ENCODE data around the gene FERMT1.

Gene FERMT1

GRCh38 chr20:6130045-6130444 lies 7.2 kb upstream of the FERMT1 start:
- no peak for TF ChIP-seq GATA3 (IDR thresholded peaks at IDR 0.05; ENCODE audit: low read depth, low read length)
- no peak for TF ChIP-seq GATA2 (IDR thresholded peaks at IDR 0.05; ENCODE audit: low read depth, low read length)

- no peak for TF ChIP-seq GATA3 (IDR thresholded peaks at IDR 0.05; ENCODE audit: low read depth, low read length)
- TF ChIP-seq GATA2 (IDR thresholded peaks at IDR 0.05; ENCODE audit: low read depth, low read length): no peak
These were observed 5.0 kb upstream of the FERMT1 start for GRCh38 chr20:6127825-6128224.

- TF ChIP-seq GATA3 (IDR thresholded peaks at IDR 0.05; ENCODE audit: low read depth, low read length) (no peak), GATA2 (IDR thresholded peaks at IDR 0.05; ENCODE audit: low read depth, low read length) (no peak)
These were observed 4.0 kb upstream of the FERMT1 start for GRCh38 chr20:6126846-6127245.

- TF ChIP-seq GATA2 (IDR thresholded peaks at IDR 0.05; ENCODE audit: low read depth, low read length): no peak
- TF ChIP-seq GATA3 (IDR thresholded peaks at IDR 0.05; ENCODE audit: low read depth, low read length): no peak
These were observed 802 bp upstream of the FERMT1 start for GRCh38 chr20:6123649-6124014.

- TF ChIP-seq GATA2 (IDR thresholded peaks at IDR 0.05; ENCODE audit: low read depth, low read length) (no peak), GATA3 (IDR thresholded peaks at IDR 0.05; ENCODE audit: low read depth, low read length) (no peak)
These were observed 538 bp downstream of the FERMT1 start for GRCh38 chr20:6122111-6122872.

GRCh38 chr20:6121504-6121903 lies 1.3 kb downstream of the FERMT1 start:
- no peak for TF ChIP-seq GATA3 (IDR thresholded peaks at IDR 0.05; ENCODE audit: low read depth, low read length)
- TF ChIP-seq GATA2 (IDR thresholded peaks at IDR 0.05; ENCODE audit: low read depth, low read length): no peak

- TF ChIP-seq GATA3 (IDR thresholded peaks at IDR 0.05; ENCODE audit: low read depth, low read length): no peak
- no peak for TF ChIP-seq GATA2 (IDR thresholded peaks at IDR 0.05; ENCODE audit: low read depth, low read length)
These were observed 2.3 kb downstream of the FERMT1 start for GRCh38 chr20:6120491-6120988.

DNA sequence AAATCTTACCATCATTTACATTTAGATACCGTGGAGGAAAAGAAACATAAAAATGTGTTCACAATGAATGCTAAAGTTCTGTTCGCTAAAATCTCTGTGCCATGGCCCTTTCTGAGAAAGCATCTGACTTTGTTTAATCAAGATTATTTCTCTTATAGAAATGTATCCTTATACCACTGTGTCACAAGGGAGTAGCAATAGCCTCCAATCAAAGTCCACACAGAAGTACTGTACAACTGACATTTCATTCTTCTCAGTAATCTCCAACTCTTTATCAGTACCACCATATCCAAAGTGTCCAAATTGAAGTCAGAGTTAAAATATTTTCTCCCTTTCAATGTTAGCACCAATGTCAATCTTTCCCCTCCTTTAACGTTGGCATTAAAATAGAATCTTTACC lies 6.1 kb downstream of the FERMT1 start:
- TF ChIP-seq GATA2 (IDR thresholded peaks at IDR 0.05; ENCODE audit: low read depth, low read length) (no peak), GATA3 (IDR thresholded peaks at IDR 0.05; ENCODE audit: low read depth, low read length) (no peak)

DNA sequence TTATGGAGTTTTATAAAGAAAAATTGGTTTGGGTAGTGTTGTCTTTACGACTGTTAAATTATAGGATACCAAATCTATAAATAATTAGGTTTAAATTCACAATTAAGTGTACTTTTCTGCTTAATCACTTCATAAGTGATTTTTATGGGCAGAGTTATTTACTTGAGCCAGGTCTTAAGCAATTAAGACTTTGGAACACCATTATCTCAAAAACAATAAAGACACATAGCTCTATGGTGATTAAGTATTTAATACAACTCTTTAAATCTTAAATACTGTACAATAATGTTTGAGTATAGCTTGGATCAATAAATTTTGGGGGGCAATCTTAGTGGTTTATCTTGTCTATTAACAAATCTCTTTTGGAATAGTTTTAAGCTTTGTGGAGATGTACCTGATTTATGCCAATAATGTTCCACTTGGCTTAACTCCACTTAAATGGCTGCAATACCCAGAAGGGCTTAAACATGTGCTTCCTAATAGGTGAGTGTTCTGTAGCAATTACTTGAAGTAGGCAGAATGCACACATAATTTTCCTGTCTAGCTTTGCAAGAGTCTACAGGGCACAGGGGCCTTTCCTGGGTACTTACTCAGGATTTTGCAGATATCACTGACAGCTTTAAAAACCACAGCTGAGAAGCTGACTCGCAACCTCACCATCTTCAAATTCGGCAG lies 7.5 kb downstream of the FERMT1 start:
- no peak for TF ChIP-seq GATA2 (IDR thresholded peaks at IDR 0.05; ENCODE audit: low read depth, low read length)

GRCh38 chr20:6114696-6115095 lies 8.1 kb downstream of the FERMT1 start:
- no peak for TF ChIP-seq GATA2 (IDR thresholded peaks at IDR 0.05; ENCODE audit: low read depth, low read length)

- TF ChIP-seq GATA2 (IDR thresholded peaks at IDR 0.05; ENCODE audit: low read depth, low read length): no peak
- TF ChIP-seq GATA3 (IDR thresholded peaks at IDR 0.05; ENCODE audit: low read depth, low read length): no peak
These were observed 8.9 kb downstream of the FERMT1 start for GRCh38 chr20:6113951-6114350.

- TF ChIP-seq GATA3 (IDR thresholded peaks at IDR 0.05; ENCODE audit: low read depth, low read length) (no peak), GATA2 (IDR thresholded peaks at IDR 0.05; ENCODE audit: low read depth, low read length) (no peak)
These were observed 14.5 kb downstream of the FERMT1 start for GRCh38 chr20:6108330-6108729.

DNA sequence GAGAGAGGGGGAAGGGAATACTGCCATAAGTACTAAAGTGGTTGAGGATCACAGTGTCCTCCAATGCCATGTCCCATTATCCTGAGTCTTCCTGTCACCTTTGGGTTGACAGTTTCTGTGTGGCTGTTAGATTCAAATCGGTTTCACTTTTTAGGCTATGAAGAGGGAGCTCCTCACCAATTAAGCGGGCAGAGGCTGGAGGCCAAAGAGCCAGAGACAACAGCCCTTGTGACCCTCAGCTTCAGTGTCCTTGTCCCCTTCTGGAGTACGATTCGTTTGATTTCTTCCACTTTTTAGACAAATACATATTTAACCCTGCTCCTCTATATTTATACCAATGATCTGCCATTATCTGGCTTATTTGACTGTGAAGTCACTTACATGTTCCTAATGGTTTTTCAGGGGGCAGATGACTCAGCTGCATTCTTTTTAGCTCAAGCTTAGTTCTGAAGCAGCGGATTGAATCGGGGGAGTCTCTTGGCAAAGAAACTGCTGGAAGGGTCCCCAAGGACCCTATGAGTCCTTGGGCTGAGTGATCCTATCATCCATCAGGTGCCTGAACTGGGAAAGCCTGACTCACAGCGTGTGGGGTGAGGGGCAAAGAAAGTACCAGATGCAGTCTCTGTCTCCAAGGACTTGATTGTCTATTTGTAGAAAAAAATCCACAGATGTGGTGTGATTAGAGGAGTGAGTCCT lies 18.2 kb downstream of the FERMT1 start:
- TF ChIP-seq GATA3 (IDR thresholded peaks at IDR 0.05; ENCODE audit: low read depth, low read length): no peak
- no peak for TF ChIP-seq GATA2 (IDR thresholded peaks at IDR 0.05; ENCODE audit: low read depth, low read length)

DNA sequence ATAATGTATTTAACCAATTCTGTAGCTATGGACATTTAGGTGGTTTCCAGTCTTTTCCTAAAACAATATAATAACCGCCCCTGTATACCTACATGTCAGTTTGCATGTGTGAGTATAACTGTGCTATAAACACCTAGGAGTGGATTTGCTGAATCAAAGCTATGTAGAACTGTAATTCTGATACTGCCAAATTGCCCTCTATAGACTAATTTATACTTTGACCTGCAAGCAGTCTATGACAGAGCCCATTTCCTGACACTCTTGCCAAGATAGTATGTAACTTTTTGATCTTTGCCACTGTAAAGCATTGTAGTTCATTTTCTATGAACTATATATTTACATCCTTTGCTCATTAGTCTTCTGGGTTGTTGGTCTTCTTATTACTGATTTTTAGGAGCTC lies 19.5 kb downstream of the FERMT1 start:
- TF ChIP-seq GATA2 (IDR thresholded peaks at IDR 0.05; ENCODE audit: low read depth, low read length): no peak
- TF ChIP-seq GATA3 (IDR thresholded peaks at IDR 0.05; ENCODE audit: low read depth, low read length): no peak

DNA sequence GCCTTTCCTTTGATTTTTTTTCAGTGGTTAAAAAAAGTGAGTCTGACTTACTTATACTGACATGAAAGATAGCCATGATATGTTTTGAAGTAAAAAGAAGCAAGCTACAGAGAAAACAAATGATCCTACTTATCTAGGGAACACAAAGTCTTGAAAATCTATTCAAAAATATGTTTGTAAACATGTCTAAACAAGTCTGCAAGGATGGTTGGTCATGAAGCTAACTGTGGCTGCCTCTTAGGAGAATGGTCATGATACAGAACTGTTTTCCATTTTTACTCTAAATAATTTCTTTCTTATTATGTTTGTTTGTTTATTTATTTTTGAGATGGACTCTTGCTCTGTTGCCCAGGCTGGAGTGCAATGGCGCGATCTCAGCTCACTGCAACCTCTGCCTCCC lies 21.5 kb downstream of the FERMT1 start:
- TF ChIP-seq GATA2 (IDR thresholded peaks at IDR 0.05; ENCODE audit: low read depth, low read length): no peak
- TF ChIP-seq GATA3 (IDR thresholded peaks at IDR 0.05; ENCODE audit: low read depth, low read length): no peak
